Tibial artery (tissue), 4 donors: ENCODE data around the gene PTPRU.
A peak's percentile ranks its signal among the peaks of the same experiment; 100 is the strongest.

ENCODE experiments used
- DNase-seq, 2 donors: peaks; one replicate each; pipeline ENCODE4 v3.0.0-alpha.2; 2019
- H3K27ac ChIP-seq, 2 donors: fragments of 200-600 bp; sonication (generic) in 1 of 2; 1 replicate in 1 of 2; 2 replicates in 1 of 2; pipeline ENCODE4 v1.5.1; 2018 to 2019; ENCODE audit warnings: mild to moderate bottlenecking in 1 of 2
- H3K27me3 ChIP-seq, 2 donors: fragments of 200-600 bp; sonication (generic) in 1 of 2; one replicate each; pipeline versions ENCODE4 v1.5.1 to v1.6.0; 2016 to 2019
- H3K36me3 ChIP-seq, 3 donors: fragments of 200-600 bp; sonication (generic) in 2 of 3; one replicate each; pipeline ENCODE4 v1.5.1; 2016 to 2019; ENCODE audit warnings: mild to moderate bottlenecking in 2 of 3
- H3K4me1 ChIP-seq, 4 donors: fragments of 200-600 bp; sonication (generic) in 2 of 4; 1 replicate in 3 of 4; 2 replicates in 1 of 4; pipeline ENCODE4 v1.5.1; 2016 to 2019
- H3K4me3 ChIP-seq, 2 donors: fragments of 200-600 bp; sonication (generic) in 1 of 2; 1 replicate in 1 of 2; 2 replicates in 1 of 2; pipeline ENCODE4 v1.5.1; 2018 to 2019; ENCODE audit warnings: mild to moderate bottlenecking in 2 of 2
- H3K9me3 ChIP-seq, 3 donors: fragments of 200-600 bp; sonication (generic) in 1 of 3; one replicate each; pipeline ENCODE4 v1.5.1; 2016 to 2019
- CTCF ChIP-seq, 2 experiments: fragments of 200-600 bp in 1 of 2; fragments of 450-650 bp in 1 of 2; IDR thresholded peaks; one replicate each; pipeline ENCODE4 v1.5.1; 2017 to 2019; ENCODE audit warnings: antibody characterized with exemption in 2 of 2, mild to moderate bottlenecking in 1 of 2, moderate library complexity in 1 of 2
- intact Hi-C: fragments of 100-400 bp; cut with DNase I; formaldehyde crosslinking; loops from one replicate; pipeline ENCODE4 v1.15.0; 2023; ENCODE audit warnings: low total_unique reads

The PTPRU gene

DNA sequence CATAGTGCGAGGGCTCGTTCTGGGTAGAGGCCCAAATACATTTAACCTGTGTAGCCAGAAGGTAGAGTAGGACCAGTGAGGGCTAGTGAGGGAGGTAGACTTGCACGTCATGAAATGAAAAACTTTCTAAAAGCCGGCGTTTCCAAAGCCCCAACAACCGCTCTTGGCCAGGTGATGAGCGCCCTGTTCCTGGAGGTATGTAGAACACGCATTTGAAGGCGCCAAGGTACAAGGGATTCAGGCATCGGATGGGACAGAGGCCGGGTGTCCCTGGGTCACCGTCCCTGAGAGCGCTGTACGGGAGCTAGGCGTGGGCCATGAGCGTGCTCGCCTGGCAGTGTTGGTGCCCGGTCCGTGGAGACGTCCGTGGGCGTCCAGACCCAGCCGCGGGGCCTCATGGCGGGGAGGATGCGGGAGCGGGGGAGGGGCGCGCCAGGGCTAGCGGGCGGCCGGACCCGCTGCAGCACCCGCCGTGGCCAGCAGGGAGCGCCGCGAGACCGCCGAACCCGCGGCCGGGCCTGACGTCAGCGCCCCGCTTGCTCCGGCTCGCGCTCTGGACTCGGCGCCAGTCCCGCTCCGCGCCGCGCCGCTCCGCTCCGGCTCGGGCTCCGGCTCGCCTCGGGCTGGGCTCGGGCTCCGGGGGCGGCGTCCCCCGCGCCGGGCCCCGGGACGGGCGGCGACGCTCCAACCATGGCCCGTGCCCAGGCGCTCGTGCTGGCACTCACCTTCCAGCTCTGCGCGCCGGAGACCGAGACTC, at the start of gene PTPRU:
Gene PTPRU, plus strand, starts transcription at position 568 of the 757 bp plus-strand sequence. Its CDS starts 123 bp downstream, at position 691.
- H3K27me3 ChIP-seq, result no peaks in the 10 kb centered on the region
- peaks cover 0 to 26% (median 19%) of the 10 kb centered on the region in 4 donors for H3K4me1 ChIP-seq
- peak; percentile 75 to 99 for TF ChIP-seq CTCF (IDR thresholded peaks at IDR 0.05)
- intact Hi-C loops, result loop anchor here (2.0 to 5.0 kb wide), 2 partner anchors 851 to 1145 kb away; no protein-coding TSS in a partner anchor
- H3K4me3 ChIP-seq, result peak within 1 kb of the TSS; percentile 59 to 73
- H3K27ac ChIP-seq, result peak within 1 kb of the TSS; percentile 60 to 73
- no peaks in the 10 kb centered on the region for H3K9me3 ChIP-seq
- no peaks in the 10 kb centered on the region for H3K36me3 ChIP-seq
- DNase-seq, result peak; percentile 55 to 83

- intact Hi-C loops, result no loop called here
- TF ChIP-seq CTCF (IDR thresholded peaks at IDR 0.05), result no peak
- H3K27ac ChIP-seq, result no peak overlapping the region
- no peaks in the 10 kb centered on the region for H3K36me3 ChIP-seq
- H3K4me3 ChIP-seq, result no peak overlapping the region
- no peaks in the 10 kb centered on the region for H3K9me3 ChIP-seq
- no peak for DNase-seq
- H3K27me3 ChIP-seq, result no peaks in the 10 kb centered on the region
- H3K4me1 ChIP-seq, result peaks cover 0 to 6% (median 2%) of the 10 kb centered on the region in 4 donors
These were observed 49.6 kb upstream of the PTPRU start for GRCh38 chr1:29186707-29187106.

DNA sequence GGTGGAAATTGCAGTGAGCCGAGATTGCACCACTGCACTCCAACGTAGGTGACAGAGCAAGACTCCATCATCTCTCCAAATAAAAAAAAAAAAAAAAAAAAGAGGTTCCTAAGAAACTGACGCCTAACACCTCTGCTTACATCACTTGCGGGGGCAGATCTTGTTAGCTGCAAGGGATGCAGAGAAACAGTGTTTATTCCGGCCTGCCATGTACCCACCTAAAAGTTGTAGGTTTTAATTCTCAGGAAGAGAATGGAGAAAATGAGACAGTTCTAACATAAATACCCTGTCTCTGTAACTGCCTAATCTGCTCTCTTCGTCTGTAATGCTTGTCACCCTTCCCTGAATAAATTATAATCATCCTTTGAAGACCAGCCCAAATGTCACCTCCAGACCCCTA, 45.6 kb upstream of the PTPRU start:
- H3K4me1 ChIP-seq, result no peaks in the 10 kb centered on the region
- no peak overlapping the region for H3K27ac ChIP-seq
- TF ChIP-seq CTCF (IDR thresholded peaks at IDR 0.05), result no peak
- no peak for DNase-seq
- intact Hi-C loops, result no loop called here
- H3K4me3 ChIP-seq, result no peak overlapping the region
- H3K9me3 ChIP-seq, result no peaks in the 10 kb centered on the region
- H3K36me3 ChIP-seq, result peaks cover 15 to 35% (median 21%) of the 10 kb centered on the region in 3 donors
- H3K27me3 ChIP-seq, result no peaks in the 10 kb centered on the region

DNA sequence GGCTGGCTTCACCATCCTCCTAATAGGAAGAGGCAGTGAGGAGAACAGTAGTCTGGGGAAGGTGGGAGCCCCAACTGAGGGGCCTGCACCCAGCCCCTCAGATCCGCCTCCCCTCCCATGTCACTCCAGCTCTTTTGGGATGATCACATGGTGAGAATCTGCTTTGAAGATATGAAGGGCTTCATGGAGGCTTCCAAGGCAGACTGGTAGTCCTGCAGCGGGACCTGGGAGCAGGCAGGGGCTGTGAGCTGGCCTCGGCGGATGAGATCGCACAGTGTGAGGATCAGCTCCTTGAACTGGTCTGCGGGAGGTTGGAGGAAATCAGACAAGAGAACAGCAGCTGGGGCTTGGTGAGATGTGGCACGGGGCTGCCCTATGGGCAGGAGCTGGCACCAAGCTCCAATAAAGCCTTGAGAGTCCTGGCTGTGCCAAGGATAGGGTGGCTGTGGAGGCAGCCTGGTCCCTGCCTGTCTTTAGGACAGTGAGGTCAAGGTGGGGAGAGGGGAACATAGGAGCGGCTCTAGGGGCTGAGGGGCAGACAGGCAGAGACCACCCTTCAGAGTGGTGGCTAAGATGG, 42.4 kb upstream of the PTPRU start:
- intact Hi-C loops, result no loop called here
- TF ChIP-seq CTCF (IDR thresholded peaks at IDR 0.05), result no peak
- H3K4me1 ChIP-seq, result no peaks in the 10 kb centered on the region
- H3K27ac ChIP-seq, result no peak overlapping the region
- H3K36me3 ChIP-seq, result peaks cover 15 to 66% (median 34%) of the 10 kb centered on the region in 3 donors
- no peaks in the 10 kb centered on the region for H3K9me3 ChIP-seq
- no peak overlapping the region for H3K4me3 ChIP-seq
- H3K27me3 ChIP-seq, result no peaks in the 10 kb centered on the region
- DNase-seq, result peak in 1 of 2 donors; percentile 31

- Histone ChIP-seq H3K27ac (no peak overlapping the region), H3K4me1 (no peaks in the 10 kb centered on the region), H3K36me3 (peaks cover 23 to 85% (median 53%) of the 10 kb centered on the region in 3 donors), H3K4me3 (no peak overlapping the region), H3K9me3 (no peaks in the 10 kb centered on the region), H3K27me3 (no peaks in the 10 kb centered on the region)
- TF ChIP-seq CTCF (IDR thresholded peaks at IDR 0.05), result no peak
- peak in 1 of 2 donors; percentile 51 for DNase-seq
- intact Hi-C loops, result no loop called here
These were observed 40.4 kb upstream of the PTPRU start for GRCh38 chr1:29195881-29196291.
